Naive thymus-derived CD8-positive, alpha-beta T cell (primary cell): ENCODE results near the gene BDKRB2. TPM values are rescaled to one million over a fixed set of nuclear protein-coding genes. Genes with fewer than 3 reads are reported as not detected.

Source experiments
- ATAC-seq, 2 donors: fragments of 150-1000 bp; cut with Tn5 transposase in 1 of 2; sonication (Bioruptor Pico), chemical (Tn5 transposase) in 1 of 2; 1 replicate in 1 of 2; 2 replicates in 1 of 2; pipeline ENCODE4 v1.10.0; 2021; ENCODE audit warnings: mild to moderate bottlenecking in 2 of 2, moderate library complexity in 2 of 2
- POLR2A ChIA-PET: fragments of 350-600 bp; sonication (Branson Sonifier 250); formaldehyde crosslinking; loops from one replicate; lab custom pipeline; 2021; ENCODE audit warnings: antibody characterized with exemption; lab: Charles Lee
- DNase-seq, 10 donors: peaks; one replicate each; pipeline versions ENCODE4 v3.0.0 to v3.0.0-alpha.2; 2020 to 2022
- H3K27ac Mint-ChIP-seq, 10 donors: one replicate each; pipeline ENCODE4 v1.8.0; 2020 to 2022; ENCODE audit warnings: mild to moderate bottlenecking in 10 of 10, mixed read lengths in 10 of 10, moderate library complexity in 4 of 10, inconsistent platforms in 1 of 10
- H3K27me3 Mint-ChIP-seq, 5 donors: one replicate each; pipeline ENCODE4 v1.8.0; 2021 to 2022; ENCODE audit warnings: mixed read lengths in 5 of 5
- H3K36me3 Mint-ChIP-seq, 3 donors: one replicate each; pipeline ENCODE4 v1.8.0; 2020 to 2022; ENCODE audit warnings: mixed read lengths in 3 of 3, mild to moderate bottlenecking in 2 of 3, inconsistent platforms in 1 of 3
- H3K4me1 Mint-ChIP-seq, 4 donors: one replicate each; pipeline ENCODE4 v1.8.0; 2021 to 2022; ENCODE audit warnings: mixed read lengths in 4 of 4
- H3K4me3 Mint-ChIP-seq, 10 donors: one replicate each; pipeline ENCODE4 v1.8.0; 2020 to 2022; ENCODE audit warnings: mild to moderate bottlenecking in 10 of 10, mixed read lengths in 10 of 10, moderate library complexity in 6 of 10, inconsistent platforms in 1 of 10
- H3K9me3 Mint-ChIP-seq, 9 donors: one replicate each; pipeline ENCODE4 v1.8.0; 2020 to 2022; ENCODE audit warnings: mixed read lengths in 9 of 9, mild to moderate bottlenecking in 3 of 9, inconsistent platforms in 1 of 9, moderate library complexity in 1 of 9
- polyA plus RNA-seq, 3 donors: library from polyadenylated mRNA; unstranded; fragments of 300-500 nt; fragmentation: Illumina TruSeq; gene quantifications; one replicate each; pipeline ENCODE4 v1.2.3, GENCODE V29; 2021
- total RNA-seq, 8 experiments: library from RNA in 2 of 8; stranded (reverse) in 2 of 8; gene quantifications; one replicate each; pipeline ENCODE4 v1.2.3 and lab custom pipeline; 2021 to 2026

The BDKRB2 gene
- total and polyA plus RNA-seq, 5 experiments from 2014 or later = not detected

GRCh38 chr14:96195441-96196081 lies 9.1 kb upstream of the BDKRB2 start:
- Mint-ChIP-seq H3K9me3 (peaks cover 0 to 7% (median 0%) of the 10 kb centered on the region in 9 donors), H3K36me3 (no peaks in the 10 kb centered on the region), H3K27ac (no peak overlapping the region), H3K4me3 (no peak overlapping the region), H3K27me3 (peaks cover 0 to 44% (median 11%) of the 10 kb centered on the region in 5 donors), H3K4me1 (peaks cover 6 to 14% (median 8%) of the 10 kb centered on the region in 4 donors)
- ATAC-seq (no peak), DNase-seq (no peak)
- POLR2A ChIA-PET = no interaction called here

DNA sequence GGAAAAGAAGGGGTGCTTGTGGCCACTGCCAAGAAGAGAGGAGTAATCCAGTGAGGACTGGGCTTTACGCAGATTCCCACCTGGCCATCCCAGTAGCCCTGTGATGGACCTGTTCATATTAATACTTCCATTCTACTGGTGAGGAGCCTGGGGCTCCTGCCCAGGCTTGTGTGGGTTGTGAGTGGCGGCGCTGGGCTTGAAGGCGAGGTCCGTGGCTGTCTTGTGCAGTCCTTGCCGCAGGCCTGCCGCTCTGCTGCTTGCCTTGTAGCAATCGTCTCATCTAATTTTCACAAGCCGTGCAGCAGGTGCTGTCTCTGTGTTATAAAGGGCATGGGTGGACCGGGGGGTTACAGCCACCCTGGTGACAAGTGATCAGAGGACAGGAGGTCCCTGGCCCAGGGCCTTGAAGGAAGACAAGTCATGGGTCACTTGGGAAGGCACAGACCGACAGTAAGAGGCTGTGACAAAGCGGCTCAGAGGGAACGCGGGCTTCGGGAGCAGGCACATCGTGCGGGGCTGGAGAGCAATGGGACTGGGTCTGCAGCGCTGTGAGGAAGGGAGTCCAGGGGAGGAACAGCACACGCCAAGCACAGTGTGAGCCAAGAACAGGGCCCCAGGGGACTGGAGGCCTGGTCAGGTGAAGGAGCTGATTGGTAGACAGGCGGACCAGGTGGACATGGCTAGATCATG lies 7.3 kb upstream of the BDKRB2 start:
- Mint-ChIP-seq H3K36me3 (no peaks in the 10 kb centered on the region), H3K4me3 (no peak overlapping the region), H3K9me3 (peaks cover 0 to 7% (median 0%) of the 10 kb centered on the region in 9 donors), H3K4me1 (peaks cover 6 to 14% (median 10%) of the 10 kb centered on the region in 4 donors), H3K27ac (peak overlapping the region in 2 of 10 donors; percentile 29 to 51), H3K27me3 (peaks cover 7 to 44% (median 11%) of the 10 kb centered on the region in 5 donors)
- POLR2A ChIA-PET = no interaction called here
- no peak for ATAC-seq
- no peak for DNase-seq

- Mint-ChIP-seq H3K9me3 (peaks cover 0 to 7% (median 0%) of the 10 kb centered on the region in 9 donors), H3K4me3 (no peak overlapping the region), H3K27ac (peak overlapping the region in 1 of 10 donors; percentile 51), H3K27me3 (peaks cover 11 to 44% (median 13%) of the 10 kb centered on the region in 5 donors), H3K36me3 (peaks cover 0 to under 1% (median 0%) of the 10 kb centered on the region in 3 donors), H3K4me1 (peaks cover 7 to 14% (median 10%) of the 10 kb centered on the region in 4 donors)
- POLR2A ChIA-PET = no interaction called here
- DNase-seq = no peak
- ATAC-seq = no peak
Observed at GRCh38 chr14:96197969-96198368, 6.7 kb upstream of the BDKRB2 start.

- Mint-ChIP-seq H3K4me1 (peaks cover 7 to 14% (median 10%) of the 10 kb centered on the region in 4 donors), H3K36me3 (peaks cover 0 to 4% (median 0%) of the 10 kb centered on the region in 3 donors), H3K4me3 (peak overlapping the region in 8 of 10 donors; percentile 25 to 65 (median 46)), H3K27ac (peak overlapping the region in 2 of 10 donors; percentile 51 to 84), H3K27me3 (peaks cover 16 to 44% (median 18%) of the 10 kb centered on the region in 5 donors), H3K9me3 (peaks cover 0 to 7% (median 0%) of the 10 kb centered on the region in 9 donors)
- ATAC-seq (peak in 1 of 2 donors; percentile 50), DNase-seq (no peak)
- POLR2A ChIA-PET = no interaction called here
Observed at GRCh38 chr14:96198430-96199130, 6.1 kb upstream of the BDKRB2 start.

DNA sequence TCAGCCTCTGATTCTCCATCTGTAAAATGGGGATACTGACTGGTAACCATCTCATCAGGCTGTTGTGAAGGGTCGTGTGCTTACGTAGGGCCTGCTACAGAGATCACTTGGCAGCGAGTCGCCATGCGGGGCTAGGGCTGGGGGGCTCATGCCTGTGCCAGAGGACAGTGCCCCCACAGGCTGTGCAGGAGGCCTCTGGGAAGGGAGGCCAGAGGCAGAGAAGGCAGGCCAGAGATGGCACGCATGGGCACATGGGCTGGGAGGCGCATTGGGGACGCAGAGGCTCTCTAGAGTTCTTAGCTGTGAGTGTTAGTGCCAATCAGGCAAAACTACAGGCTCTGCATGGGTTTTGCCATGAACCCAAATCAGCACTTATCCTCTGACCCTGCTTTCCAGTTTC lies 3.5 kb upstream of the BDKRB2 start:
- Mint-ChIP-seq H3K27ac (no peak overlapping the region), H3K9me3 (peaks cover 0 to 4% (median 0%) of the 10 kb centered on the region in 9 donors), H3K27me3 (peaks cover 22 to 45% (median 25%) of the 10 kb centered on the region in 5 donors), H3K36me3 (peaks cover 0 to 4% (median 0%) of the 10 kb centered on the region in 3 donors), H3K4me1 (peaks cover 11 to 17% (median 15%) of the 10 kb centered on the region in 4 donors), H3K4me3 (no peak overlapping the region)
- no peak for DNase-seq
- POLR2A ChIA-PET = no interaction called here
- ATAC-seq = no peak

- Mint-ChIP-seq H3K9me3 (peaks cover 0 to under 1% (median 0%) of the 10 kb centered on the region in 9 donors), H3K4me1 (peaks cover 8 to 17% (median 14%) of the 10 kb centered on the region in 4 donors), H3K27me3 (peaks cover 22 to 46% (median 26%) of the 10 kb centered on the region in 5 donors), H3K27ac (peak overlapping the region in 1 of 10 donors; percentile 44), H3K36me3 (peaks cover 0 to 4% (median 0%) of the 10 kb centered on the region in 3 donors), H3K4me3 (no peak overlapping the region)
- no peak for DNase-seq
- ATAC-seq = no peak
- POLR2A ChIA-PET = no interaction called here
Observed at GRCh38 chr14:96201965-96202364, 2.7 kb upstream of the BDKRB2 start.

DNA sequence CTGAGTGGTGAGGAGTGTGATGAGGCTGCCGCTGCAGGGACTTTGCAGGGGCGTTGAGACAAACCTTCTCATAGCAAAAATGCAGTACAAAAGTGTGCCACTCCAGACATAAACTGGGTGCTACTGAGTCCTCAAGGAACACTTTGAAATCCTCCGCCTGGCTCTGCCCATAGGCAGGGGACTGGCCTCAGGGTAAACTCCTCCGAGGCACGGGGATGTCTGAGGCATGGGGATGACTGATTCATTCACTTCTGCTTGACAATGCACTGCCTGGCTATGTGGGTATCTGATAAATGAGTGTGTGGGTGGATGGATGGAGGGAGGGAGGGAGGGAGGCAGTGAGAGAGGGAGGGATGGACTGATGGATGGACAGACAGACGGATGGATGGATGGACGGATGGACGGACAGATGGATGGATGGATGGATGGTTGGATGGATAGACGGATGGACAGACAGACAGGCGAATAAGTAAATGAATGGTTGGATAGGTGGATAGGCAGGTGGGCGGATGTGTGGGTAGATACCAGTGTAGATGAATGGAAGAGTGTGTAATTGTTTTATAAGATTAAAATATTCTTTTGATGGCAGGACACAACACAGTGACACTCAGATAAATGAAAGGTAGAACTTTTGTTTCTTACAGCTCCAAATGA lies 2.1 kb upstream of the BDKRB2 start:
- no peaks in the 10 kb centered on the region for H3K9me3 Mint-ChIP-seq
- H3K27me3 Mint-ChIP-seq = peaks cover 24 to 50% (median 32%) of the 10 kb centered on the region in 5 donors
- DNase-seq (no peak), ATAC-seq (no peak)
- peaks cover 0 to 4% (median 0%) of the 10 kb centered on the region in 3 donors for H3K36me3 Mint-ChIP-seq
- H3K4me3 Mint-ChIP-seq = no peak overlapping the region
- H3K4me1 Mint-ChIP-seq = peaks cover 7 to 16% (median 13%) of the 10 kb centered on the region in 4 donors
- POLR2A ChIA-PET = no interaction called here
- H3K27ac Mint-ChIP-seq = no peak overlapping the region

DNA sequence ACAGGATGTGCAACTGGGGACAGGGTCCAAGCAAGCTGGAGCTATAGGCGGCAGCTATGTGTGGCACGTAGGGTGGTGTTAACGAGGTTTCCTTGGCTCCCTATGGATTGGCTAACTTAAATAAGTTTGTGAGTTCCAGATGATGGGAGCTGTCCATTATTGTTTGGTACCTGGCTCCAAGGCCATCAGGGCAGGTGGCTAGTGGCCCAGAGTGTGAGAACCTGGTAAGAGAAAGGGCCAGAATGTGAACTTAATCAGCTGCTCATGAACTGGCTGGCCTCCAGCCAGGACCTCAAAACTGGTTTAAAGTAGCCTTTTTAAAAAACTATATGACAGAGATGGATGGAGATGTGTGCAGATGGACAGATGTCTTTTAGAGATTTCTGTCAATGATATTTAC lies 1.5 kb upstream of the BDKRB2 start:
- H3K4me1 Mint-ChIP-seq = peaks cover 7 to 16% (median 13%) of the 10 kb centered on the region in 4 donors
- POLR2A ChIA-PET = no interaction called here
- DNase-seq (no peak), ATAC-seq (no peak)
- H3K27ac Mint-ChIP-seq = no peak overlapping the region
- H3K27me3 Mint-ChIP-seq = peaks cover 24 to 51% (median 37%) of the 10 kb centered on the region in 5 donors
- H3K9me3 Mint-ChIP-seq = no peaks in the 10 kb centered on the region
- peaks cover 0 to 4% (median 0%) of the 10 kb centered on the region in 3 donors for H3K36me3 Mint-ChIP-seq
- H3K4me3 Mint-ChIP-seq = no peak overlapping the region

GRCh38 chr14:96203635-96204034 lies 1.0 kb upstream of the BDKRB2 start:
- no peak for DNase-seq
- Mint-ChIP-seq H3K36me3 (peaks cover 0 to 4% (median 0%) of the 10 kb centered on the region in 3 donors), H3K27me3 (peaks cover 22 to 56% (median 38%) of the 10 kb centered on the region in 5 donors), H3K27ac (no peak overlapping the region), H3K9me3 (no peaks in the 10 kb centered on the region), H3K4me3 (peak overlapping the region in 1 of 10 donors; percentile 49), H3K4me1 (peaks cover 7 to 12% (median 9%) of the 10 kb centered on the region in 4 donors)
- POLR2A ChIA-PET = no interaction called here
- no peak for ATAC-seq

DNA sequence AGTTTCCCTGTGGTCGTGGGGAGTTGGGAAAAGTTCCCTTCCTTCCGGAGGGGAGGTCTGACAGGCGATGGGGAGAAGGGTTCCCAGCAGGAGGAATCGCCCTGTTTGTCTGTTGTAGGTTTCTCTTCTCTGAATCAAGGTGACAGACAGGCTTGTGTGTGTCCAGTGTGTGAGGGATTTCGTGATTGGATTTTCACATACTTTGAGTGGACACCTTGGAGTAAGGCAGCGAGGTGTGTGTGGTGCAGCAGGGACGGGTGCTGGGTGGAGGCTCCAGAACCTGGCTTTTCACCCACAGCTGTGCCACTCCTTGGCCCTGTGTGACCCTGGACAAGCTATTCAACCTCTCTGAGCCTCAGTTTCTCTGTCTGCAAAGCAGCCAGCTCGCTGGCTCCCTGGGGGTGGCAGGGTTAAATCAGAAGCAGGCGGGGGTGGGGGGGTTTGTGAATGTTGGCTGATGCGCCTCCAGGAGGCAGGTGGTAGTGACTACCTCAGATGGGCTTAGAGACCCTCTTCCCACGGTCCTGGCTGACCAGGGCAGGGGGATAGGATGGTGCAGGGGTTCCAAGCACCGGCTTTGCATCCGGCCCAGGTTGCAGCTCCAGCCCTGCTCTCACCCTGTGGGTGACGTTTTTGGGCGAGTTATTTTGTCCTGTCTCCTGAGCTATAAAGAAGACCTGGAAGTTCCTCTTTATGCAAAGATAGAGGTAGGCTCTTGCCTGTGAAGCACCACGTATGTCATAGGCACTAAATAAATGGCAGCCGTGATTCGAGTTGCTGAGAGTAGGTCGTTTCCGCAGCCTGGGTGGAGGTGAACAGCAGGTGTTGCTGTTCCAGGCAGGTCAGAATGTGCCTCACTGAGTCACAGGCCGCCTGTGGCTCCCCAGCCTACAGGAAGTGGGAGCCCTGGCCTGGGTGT lies 679 bp downstream of the BDKRB2 start:
- Mint-ChIP-seq H3K27ac (no peak overlapping the region), H3K4me1 (peaks cover 5 to 7% (median 6%) of the 10 kb centered on the region in 4 donors), H3K27me3 (peaks cover 26 to 63% (median 38%) of the 10 kb centered on the region in 5 donors), H3K9me3 (no peaks in the 10 kb centered on the region), H3K36me3 (peaks cover 0 to 4% (median 0%) of the 10 kb centered on the region in 3 donors), H3K4me3 (no peak overlapping the region)
- no peak for ATAC-seq
- POLR2A ChIA-PET = no interaction called here
- no peak for DNase-seq

GRCh38 chr14:96205978-96206360 lies 1.3 kb downstream of the BDKRB2 start:
- H3K4me3 Mint-ChIP-seq = no peak overlapping the region
- no peak overlapping the region for H3K27ac Mint-ChIP-seq
- POLR2A ChIA-PET = no interaction called here
- DNase-seq (no peak), ATAC-seq (no peak)
- peaks cover 5 to 7% (median 6%) of the 10 kb centered on the region in 4 donors for H3K4me1 Mint-ChIP-seq
- no peaks in the 10 kb centered on the region for H3K9me3 Mint-ChIP-seq
- H3K27me3 Mint-ChIP-seq = peaks cover 26 to 63% (median 38%) of the 10 kb centered on the region in 5 donors
- H3K36me3 Mint-ChIP-seq = peaks cover 0 to 4% (median 0%) of the 10 kb centered on the region in 3 donors
